GM18873 (cell line): ENCODE measurements around the gene NMUR1.

Experiments
- ATAC-seq: cut with Tn5 transposase; IDR thresholded peaks from one replicate; pipeline ENCODE4 v1.9.1; 2021; ENCODE audit warnings: mild to moderate bottlenecking, moderate library complexity, moderate number of reproducible peaks; ENCODE audit not compliant: unreplicated experiment, low FRiP score

NMUR1 gene

GRCh38 chr2:231494669-231495068 is 35.6 kb downstream of the NMUR1 start:
- no peak for ATAC-seq

DNA sequence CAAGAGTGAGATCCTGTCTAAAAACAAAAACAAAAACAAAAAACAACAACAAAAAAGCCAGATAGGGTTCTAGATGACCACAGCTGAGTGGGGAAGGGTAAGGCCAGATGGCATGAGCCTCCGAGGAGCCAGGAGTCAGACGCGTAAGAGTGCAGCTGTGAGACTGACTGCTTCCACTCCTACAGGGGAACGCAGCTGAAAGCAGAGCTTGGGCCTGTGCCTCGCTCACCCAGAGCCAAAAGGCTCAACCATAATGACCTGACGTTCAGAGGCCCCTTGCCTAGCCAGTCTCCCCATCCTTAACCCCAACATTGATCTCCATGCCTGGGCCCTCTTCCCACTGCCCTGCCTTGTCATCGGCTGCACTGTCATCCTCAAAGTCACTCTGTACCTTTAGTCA is 39.4 kb downstream of the NMUR1 start:
- ATAC-seq = no peak

GRCh38 chr2:231489990-231490389 is 40.3 kb downstream of the NMUR1 start:
- ATAC-seq = no peak

DNA sequence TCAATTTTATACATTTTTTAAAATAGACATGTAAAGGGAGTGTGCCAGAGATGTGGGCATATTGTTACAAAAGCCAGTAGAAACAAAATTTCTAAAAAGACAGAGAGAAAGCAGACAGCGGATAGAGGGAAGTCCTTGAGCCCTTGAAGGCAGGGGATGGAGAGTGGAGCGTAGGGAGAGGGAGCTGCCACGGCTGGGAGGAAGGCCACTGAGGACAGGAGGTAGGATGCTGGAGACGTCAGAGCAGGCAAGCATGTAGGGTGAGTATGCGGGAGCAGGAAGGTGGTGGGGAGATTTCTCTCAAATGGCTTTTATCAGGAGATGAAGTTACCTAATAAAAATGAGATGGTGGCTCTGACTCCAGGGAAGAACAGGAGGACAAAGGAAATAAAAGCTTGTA is 41.9 kb downstream of the NMUR1 start:
- no peak for ATAC-seq

GRCh38 chr2:231486851-231487596 is 43.2 kb downstream of the NMUR1 start:
- no peak for ATAC-seq

- ATAC-seq = no peak
These were observed 46.6 kb downstream of the NMUR1 start for GRCh38 chr2:231483398-231484329.

- ATAC-seq = no peak
These were observed 47.3 kb downstream of the NMUR1 start for GRCh38 chr2:231482806-231483391.

DNA sequence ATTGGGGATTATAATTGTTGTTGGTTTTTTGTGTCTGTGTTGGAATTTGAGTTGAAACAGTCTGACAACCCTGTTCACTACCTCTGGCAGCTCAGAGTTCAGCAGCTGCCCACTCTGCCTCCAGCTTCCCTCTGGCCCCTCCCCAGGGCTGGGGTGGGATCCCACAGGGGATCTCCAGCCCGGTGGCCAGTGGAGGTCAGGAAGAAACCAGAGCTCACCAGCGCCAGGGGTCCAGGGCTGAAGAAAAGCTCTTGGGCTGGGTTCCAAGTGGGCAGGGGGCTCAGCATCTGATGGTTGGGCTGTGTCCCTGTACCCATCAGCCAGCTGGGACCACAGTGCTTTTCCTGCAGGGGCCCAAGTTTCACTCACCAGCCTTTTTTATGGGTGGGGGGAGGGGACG is 49.5 kb downstream of the NMUR1 start:
- no peak for ATAC-seq

- ATAC-seq = no peak
These were observed 50.8 kb downstream of the NMUR1 start for GRCh38 chr2:231479455-231479854.

GRCh38 chr2:231476920-231477319 is 53.3 kb downstream of the NMUR1 start:
- ATAC-seq = no peak

DNA sequence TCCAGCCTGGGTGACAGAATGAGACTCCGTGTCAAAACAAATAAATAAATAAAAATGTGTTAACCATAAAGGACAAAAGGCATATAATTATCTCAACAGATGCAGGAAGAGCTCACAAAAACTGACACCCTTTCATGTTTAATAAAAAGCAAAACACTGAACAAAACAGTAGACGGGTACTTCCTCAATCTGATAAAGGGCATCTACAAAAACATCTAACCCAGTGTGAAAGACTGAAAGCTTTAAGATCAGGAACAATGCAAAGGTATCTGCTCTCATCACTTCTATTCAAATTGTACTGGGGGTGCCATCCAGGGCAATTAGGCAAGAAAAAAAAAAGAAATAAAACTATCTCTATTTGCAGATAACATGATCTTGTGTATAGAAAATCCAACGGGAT is 54.3 kb downstream of the NMUR1 start:
- ATAC-seq = no peak
